Immature natural killer cell (primary cell): ENCODE data around the gene PARVG. TPM values are rescaled to one million over a fixed set of nuclear protein-coding genes. Genes with fewer than 3 reads are reported as not detected.

Experiments used
- DNase-seq, 3 donors: peaks; one replicate each; pipeline ENCODE4 v3.0.0; 2022; ENCODE audit warnings: mixed read lengths in 1 of 3
- H3K27ac Mint-ChIP-seq, 6 donors: one replicate each; pipeline ENCODE4 v1.8.0; 2020; ENCODE audit warnings: mixed read lengths in 6 of 6, mild to moderate bottlenecking in 5 of 6, inconsistent platforms in 4 of 6, moderate library complexity in 3 of 6
- H3K27me3 Mint-ChIP-seq, 3 donors: one replicate each; pipeline ENCODE4 v1.8.0; 2020 to 2021; ENCODE audit warnings: low read depth in 3 of 3, mild to moderate bottlenecking in 3 of 3, mixed read lengths in 3 of 3, moderate library complexity in 3 of 3, inconsistent platforms in 1 of 3
- H3K36me3 Mint-ChIP-seq, 3 donors: one replicate each; pipeline ENCODE4 v1.8.0; 2020; ENCODE audit warnings: mixed read lengths in 3 of 3, inconsistent platforms in 2 of 3, mild to moderate bottlenecking in 2 of 3
- H3K4me1 Mint-ChIP-seq, 2 donors: one replicate each; pipeline ENCODE4 v1.8.0; 2020; ENCODE audit warnings: inconsistent platforms in 2 of 2, mild to moderate bottlenecking in 2 of 2, mixed read lengths in 2 of 2, moderate library complexity in 1 of 2
- H3K4me3 Mint-ChIP-seq, 5 donors: one replicate each; pipeline ENCODE4 v1.8.0; 2020; ENCODE audit warnings: mild to moderate bottlenecking in 5 of 5, mixed read lengths in 5 of 5, inconsistent platforms in 3 of 5, moderate library complexity in 3 of 5
- H3K9me3 Mint-ChIP-seq, 6 donors: one replicate each; pipeline ENCODE4 v1.8.0; 2020; ENCODE audit warnings: mild to moderate bottlenecking in 6 of 6, mixed read lengths in 6 of 6, inconsistent platforms in 4 of 6, moderate library complexity in 3 of 6
- polyA plus RNA-seq, 3 donors: library from polyadenylated mRNA; unstranded; fragments of 300-500 nt; fragmentation: Illumina TruSeq; gene quantifications; one replicate each; pipeline ENCODE4 v1.2.3, GENCODE V29; 2021

Gene PARVG
- polyA plus RNA-seq, 3 donors from 2014 or later = 54.0 to 84.6 (median 58.4) TPM

DNA sequence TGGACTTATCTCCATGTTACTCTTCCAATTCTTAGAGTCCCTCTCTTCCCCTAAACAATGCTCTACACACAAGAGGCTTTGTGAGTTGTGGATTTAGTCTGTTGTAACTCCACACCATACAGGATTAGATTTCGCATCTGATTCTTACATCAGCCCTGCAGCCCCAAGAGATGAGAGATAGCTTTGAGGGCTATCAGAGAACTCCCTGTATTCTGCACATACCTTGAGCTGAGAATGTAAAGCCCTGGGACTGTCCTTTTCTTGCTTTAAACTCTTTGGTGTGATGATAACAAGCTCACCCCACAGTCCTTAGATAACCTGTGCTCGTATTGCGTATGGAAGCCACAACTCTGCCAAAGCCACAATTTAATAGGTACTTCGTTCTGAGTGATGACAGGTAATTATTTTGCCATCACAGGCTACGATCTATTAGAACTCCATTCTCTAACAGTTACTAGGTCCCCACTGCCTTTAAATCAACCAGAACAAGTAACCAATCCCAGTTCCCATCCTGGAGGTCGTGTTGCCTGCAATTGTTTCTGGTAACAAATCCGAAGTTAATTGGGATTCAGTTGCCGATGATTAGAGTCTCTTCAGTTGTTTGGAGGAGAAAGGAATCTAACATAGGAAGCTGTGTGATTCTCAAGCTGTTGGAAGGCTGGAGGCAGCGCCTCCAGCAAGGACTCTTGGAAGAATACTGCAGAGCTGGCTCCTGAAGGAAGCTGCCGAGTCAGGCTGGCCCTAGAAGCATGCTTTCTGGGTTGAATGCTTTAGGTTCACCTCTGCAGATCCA lies 1.3 kb upstream of the PARVG start:
- peaks cover 0 to 12% (median 2%) of the 10 kb centered on the region in 3 donors for H3K27me3 Mint-ChIP-seq
- H3K4me3 Mint-ChIP-seq = peak overlapping the region in 1 of 5 donors; percentile 14
- H3K27ac Mint-ChIP-seq = no peak overlapping the region

DNA sequence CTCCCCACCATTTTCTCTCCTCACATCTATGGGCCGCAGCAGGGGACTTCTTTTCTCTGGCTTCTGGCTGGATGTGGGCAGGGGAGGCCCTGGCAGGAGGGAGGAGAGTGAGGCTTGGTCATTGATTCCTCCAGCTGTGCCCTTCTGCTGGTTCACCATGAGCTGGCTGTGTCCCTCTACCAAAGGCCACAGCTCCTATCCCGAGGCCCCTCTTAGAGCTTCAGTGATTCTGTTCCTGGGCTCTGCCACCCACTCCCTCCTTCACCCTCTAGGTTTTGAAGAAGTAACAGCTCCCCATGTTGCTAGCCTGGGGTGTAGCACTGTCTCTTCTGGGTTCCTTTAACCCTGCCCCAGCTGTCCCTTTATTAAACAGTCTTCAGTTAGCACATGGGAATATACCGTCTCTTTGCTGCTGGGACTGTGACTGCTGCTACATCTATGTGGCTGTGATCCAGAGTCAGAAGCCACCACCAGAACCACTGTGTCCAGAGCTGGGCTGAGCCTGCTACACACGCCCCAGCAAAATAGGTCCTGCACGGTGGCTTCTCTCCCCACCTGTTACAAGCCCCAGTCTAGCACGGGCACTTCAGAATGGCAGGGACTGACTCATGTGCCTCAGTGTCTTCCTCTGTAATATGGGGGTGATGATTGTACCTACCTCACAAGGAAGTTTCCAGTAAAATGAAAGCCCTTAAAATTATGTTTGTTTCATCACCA lies 578 bp upstream of the PARVG start:
- DNase-seq = no peak
- Mint-ChIP-seq H3K4me1 (peaks cover 27 to 35% of the 10 kb centered on the region in 2 donors), H3K27ac (peak overlapping the region; percentile 89 to 99 (median 98)), H3K27me3 (peaks cover 0 to 12% (median 2%) of the 10 kb centered on the region in 3 donors), H3K4me3 (peak overlapping the region; percentile 82 to 92 (median 89)), H3K9me3 (no peaks in the 10 kb centered on the region), H3K36me3 (peaks cover 0 to 5% (median 0%) of the 10 kb centered on the region in 3 donors)

More for the DNA sequence above, 1.3 kb upstream of the PARVG start:
- H3K4me1 Mint-ChIP-seq = peaks cover 25 to 30% of the 10 kb centered on the region in 2 donors
- H3K9me3 Mint-ChIP-seq = no peaks in the 10 kb centered on the region
- no peak for DNase-seq
- no peaks in the 10 kb centered on the region for H3K36me3 Mint-ChIP-seq

DNA sequence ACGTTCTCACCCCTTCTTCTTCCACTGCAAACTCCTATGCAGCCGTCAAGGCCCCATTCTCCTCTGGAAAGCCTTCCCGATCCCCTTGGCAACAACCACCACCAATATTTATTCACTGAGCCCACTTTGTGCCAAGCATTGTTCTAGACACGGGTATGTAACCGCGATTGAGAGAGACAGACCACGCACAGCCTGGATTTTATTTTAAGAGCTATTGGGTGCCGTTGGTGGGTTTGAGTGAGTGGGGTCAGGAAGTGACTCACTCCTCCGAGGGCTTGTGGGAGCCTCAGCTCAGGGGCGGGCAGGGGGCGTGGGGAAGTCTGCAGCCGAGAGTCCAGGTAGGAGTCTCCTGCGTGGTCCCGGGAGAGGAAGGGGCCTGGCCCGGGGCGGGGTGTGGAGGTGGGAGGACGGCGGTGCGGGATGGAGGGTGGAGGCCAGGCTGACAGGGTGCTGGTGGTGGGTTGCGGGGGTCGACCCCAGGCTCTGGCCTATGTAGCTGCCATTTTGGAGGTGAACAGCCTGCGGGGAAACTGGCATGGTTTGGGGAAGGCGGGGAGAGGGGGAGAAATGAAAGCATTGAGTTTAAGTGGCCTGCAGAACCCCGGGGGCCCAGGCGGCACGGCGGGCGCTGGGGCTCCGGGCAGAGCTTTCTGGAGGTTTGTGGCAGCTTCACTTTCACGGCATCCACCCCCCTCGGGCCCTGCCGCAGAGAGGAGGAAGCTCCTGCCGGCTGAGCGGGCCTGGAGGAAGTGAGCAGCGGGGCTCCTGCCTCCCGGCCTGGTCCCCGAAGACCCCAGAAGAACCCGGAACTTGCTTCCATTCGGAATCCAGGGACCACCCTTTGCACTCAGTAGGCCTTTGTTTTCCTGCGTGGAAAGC lies 547 bp downstream of the PARVG start:
- Mint-ChIP-seq H3K9me3 (no peaks in the 10 kb centered on the region), H3K27ac (peak overlapping the region; percentile 89 to 99 (median 98)), H3K4me1 (peaks cover 27 to 38% of the 10 kb centered on the region in 2 donors), H3K27me3 (peaks cover 0 to 10% (median 2%) of the 10 kb centered on the region in 3 donors), H3K4me3 (peak overlapping the region; percentile 82 to 92 (median 89)), H3K36me3 (peaks cover 0 to 5% (median 0%) of the 10 kb centered on the region in 3 donors)
- peak; percentile 70 to 72 (median 71) for DNase-seq

DNA sequence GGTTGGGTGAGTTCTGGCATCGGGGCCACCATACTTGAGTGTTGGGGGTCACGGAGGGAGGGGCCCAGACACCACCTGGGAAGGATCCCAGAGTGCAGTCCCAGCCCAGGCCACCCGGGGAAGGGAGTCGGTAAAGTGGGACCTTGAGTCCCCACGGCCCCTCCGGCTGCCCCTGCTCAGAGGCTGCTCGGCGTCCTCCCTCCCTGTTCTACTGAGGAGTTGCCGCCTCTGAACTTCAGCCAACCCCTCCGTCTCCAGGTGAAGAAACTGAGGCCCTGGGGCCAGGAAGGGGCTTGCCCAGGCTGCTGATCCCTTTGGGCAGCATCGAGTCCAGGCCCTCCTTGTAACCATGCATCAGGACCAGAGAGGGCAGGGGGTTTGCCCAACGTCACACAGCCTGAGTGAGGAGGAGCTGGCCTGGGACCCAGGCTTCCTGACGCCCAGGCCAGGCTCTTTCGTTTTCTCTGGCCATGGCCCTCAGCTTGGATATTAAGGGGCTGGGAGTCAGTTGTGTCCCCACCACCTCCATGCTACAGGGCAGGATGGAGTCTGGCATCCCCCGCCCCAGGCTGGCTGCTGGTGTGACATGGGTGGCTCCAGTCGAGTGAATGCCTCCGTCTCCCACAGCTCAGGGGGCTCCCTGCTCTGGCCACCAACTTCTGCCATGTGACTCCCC lies 1.3 kb downstream of the PARVG start:
- peak overlapping the region; percentile 82 to 92 (median 89) for H3K4me3 Mint-ChIP-seq

DNA sequence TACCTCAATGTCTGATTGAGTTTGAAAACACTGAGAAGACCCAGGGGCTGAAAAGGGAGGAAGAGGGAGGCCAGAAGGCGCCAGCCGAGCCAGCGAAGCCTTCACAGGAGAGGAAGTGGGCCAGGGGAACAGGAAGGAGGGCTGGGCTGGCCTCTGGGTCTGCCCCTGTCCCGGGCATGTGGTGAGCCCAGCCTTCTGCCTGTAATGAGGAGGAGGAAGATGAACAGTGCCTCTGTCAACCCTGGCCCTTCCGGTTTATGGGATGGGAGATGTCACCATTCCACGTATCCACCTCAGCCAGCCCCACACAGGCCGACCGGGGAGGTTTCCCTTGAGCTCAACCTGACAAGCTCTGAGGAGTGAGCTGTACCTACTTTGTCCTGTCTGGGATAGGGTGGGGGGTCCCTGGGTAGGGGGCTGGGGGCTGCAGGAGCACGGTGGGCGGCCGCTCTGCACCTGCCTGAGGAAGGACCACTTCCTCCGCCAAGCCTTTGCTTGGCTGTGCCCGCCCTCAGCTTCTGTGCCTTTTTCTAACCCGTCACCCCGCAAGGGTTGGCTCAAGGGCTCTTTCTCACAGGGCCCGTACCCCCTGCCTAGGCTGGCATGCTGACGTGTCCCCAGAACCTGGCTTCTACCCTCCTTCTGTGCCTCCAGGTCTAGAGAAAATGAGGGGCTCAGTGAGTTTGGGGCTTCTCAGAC lies 2.0 kb downstream of the PARVG start:
- Mint-ChIP-seq H3K27ac (peak overlapping the region; percentile 89 to 99 (median 98)), H3K27me3 (peaks cover 0 to 11% (median 2%) of the 10 kb centered on the region in 3 donors), H3K36me3 (peaks cover 0 to 5% (median 0%) of the 10 kb centered on the region in 3 donors), H3K9me3 (peaks cover 0 to 1% (median 0%) of the 10 kb centered on the region in 6 donors), H3K4me3 (peak overlapping the region; percentile 82 to 92 (median 89)), H3K4me1 (peaks cover 30 to 38% of the 10 kb centered on the region in 2 donors)
- peak; percentile 51 to 54 (median 54) for DNase-seq

More for the DNA sequence above, 1.3 kb downstream of the PARVG start:
- Mint-ChIP-seq H3K4me1 (peaks cover 27 to 38% of the 10 kb centered on the region in 2 donors), H3K9me3 (no peaks in the 10 kb centered on the region), H3K36me3 (peaks cover 0 to 5% (median 0%) of the 10 kb centered on the region in 3 donors), H3K27me3 (peaks cover 0 to 9% (median 2%) of the 10 kb centered on the region in 3 donors), H3K27ac (peak overlapping the region; percentile 89 to 99 (median 98))
- peak in 1 of 3 donors; percentile 20 for DNase-seq

DNA sequence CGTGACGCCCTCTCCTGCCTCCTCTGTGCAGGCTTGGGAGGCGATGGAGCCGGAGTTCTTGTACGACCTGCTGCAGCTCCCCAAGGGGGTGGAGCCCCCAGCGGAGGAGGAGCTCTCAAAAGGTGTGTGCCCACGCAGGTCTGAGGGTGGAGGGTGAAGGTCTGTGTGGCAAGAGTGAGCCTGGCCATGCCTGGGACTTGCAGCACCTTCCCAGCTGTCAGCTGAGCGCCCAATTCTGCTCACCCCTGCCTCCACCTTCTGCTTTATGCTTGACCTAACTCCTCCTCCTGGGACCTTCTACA lies 2.5 kb downstream of the PARVG start:
- H3K27me3 Mint-ChIP-seq = peaks cover 0 to 11% (median 2%) of the 10 kb centered on the region in 3 donors
- peak overlapping the region; percentile 82 to 92 (median 89) for H3K4me3 Mint-ChIP-seq
- peaks cover 30 to 38% of the 10 kb centered on the region in 2 donors for H3K4me1 Mint-ChIP-seq
- peaks cover 0 to 1% (median 0%) of the 10 kb centered on the region in 6 donors for H3K9me3 Mint-ChIP-seq
- peaks cover 0 to 5% (median 0%) of the 10 kb centered on the region in 3 donors for H3K36me3 Mint-ChIP-seq
- H3K27ac Mint-ChIP-seq = peak overlapping the region; percentile 59 to 99 (median 76)
- DNase-seq = no peak

DNA sequence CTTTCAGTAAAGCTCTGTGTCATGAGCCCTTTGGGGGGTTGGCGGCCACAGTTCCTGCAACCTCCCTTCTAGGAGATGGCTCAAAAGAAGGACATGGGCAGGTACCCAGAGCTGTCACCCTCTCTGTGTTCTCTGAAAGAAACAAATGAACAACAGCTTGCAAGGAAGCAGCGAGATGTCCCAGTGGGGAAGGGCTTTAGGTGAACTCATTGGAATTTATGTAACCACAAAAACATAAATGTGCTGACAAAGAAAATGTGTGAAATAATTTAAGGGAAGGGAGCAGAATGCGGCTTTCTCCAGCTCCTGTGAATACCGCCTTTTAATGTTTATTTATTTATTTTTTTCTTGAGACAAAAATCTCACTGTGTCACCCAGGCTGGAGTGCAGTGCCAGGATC lies 3.3 kb downstream of the PARVG start:
- H3K4me1 Mint-ChIP-seq = peaks cover 32 to 38% of the 10 kb centered on the region in 2 donors
- H3K36me3 Mint-ChIP-seq = peaks cover 0 to 5% (median 0%) of the 10 kb centered on the region in 3 donors
- peaks cover 0 to 11% (median 2%) of the 10 kb centered on the region in 3 donors for H3K27me3 Mint-ChIP-seq
- peaks cover 0 to 1% (median 0%) of the 10 kb centered on the region in 6 donors for H3K9me3 Mint-ChIP-seq
- peak overlapping the region in 5 of 6 donors; percentile 40 to 99 (median 58) for H3K27ac Mint-ChIP-seq
- peak overlapping the region in 3 of 5 donors; percentile 6 to 71 (median 44) for H3K4me3 Mint-ChIP-seq
- DNase-seq = no peak

DNA sequence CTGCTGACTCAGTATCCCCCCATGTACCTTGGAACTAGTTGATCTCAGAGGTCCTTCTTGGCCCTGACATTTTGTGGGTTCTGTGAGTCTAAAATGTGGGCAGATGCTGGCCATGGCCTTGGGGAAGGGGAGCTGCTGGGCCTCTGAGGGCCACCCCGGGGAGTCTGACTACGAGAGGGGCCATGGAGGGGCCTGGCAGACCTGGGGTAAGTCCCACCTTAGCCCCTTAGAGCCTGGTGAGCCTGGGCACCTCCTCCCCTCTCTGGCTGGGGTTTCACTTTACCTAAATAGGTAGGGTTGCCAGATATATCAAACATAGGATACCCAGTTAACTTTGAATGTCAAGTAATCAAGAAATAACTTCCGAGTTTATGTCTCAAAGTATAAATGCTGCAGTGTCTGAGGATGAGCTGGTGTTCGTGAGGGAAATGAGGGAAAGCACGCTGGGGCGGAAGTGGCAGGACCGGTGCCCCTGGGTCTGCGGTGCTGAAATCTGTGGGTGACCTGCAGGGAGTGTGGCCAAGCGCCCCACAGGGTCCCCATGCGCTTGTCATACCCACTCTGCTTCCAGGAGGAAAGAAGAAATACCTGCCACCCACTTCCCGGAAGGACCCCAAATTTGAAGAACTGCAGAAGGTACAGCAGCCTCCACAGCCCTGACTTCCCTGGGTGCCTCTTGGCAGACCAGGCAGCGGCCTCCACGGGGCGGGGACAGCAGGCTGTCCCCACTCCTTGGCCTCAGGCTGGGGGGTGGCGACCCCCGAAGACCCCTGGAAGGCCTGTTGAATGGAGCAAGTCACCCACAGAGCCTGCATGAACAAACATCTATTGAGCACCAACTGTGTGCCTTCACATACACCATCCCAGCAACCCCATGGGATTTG lies 4.8 kb downstream of the PARVG start:
- Mint-ChIP-seq H3K4me3 (peak overlapping the region in 1 of 5 donors; percentile 59), H3K27me3 (peaks cover 0 to 7% (median 2%) of the 10 kb centered on the region in 3 donors)

DNA sequence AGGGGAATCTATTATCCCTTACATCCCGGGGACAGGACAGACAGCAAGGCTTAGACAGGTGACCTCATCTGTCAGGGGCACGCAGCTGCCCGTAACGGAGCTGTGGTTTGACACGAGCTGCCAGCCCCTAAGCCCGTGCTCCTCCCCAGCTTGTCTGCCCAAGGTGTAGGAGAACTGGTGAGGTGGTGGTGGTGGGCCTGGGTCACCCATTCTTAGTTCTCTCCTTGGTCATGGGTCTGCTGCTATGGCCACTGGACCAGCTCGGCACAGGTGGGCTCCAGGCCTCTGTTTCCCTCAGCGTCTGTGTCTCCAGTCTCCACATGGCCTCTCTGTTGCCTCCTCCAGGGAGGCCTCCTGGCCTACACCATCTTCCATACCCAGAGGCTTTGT lies 5.4 kb downstream of the PARVG start:
- Mint-ChIP-seq H3K4me1 (peaks cover 23 to 29% of the 10 kb centered on the region in 2 donors), H3K4me3 (no peak overlapping the region), H3K27ac (peak overlapping the region in 1 of 6 donors; percentile 46), H3K36me3 (peaks cover 0 to 5% (median 0%) of the 10 kb centered on the region in 3 donors), H3K9me3 (peaks cover 0 to 1% (median 0%) of the 10 kb centered on the region in 6 donors), H3K27me3 (peaks cover 0 to 5% (median 0%) of the 10 kb centered on the region in 3 donors)
- DNase-seq = no peak

More for the DNA sequence above, 4.8 kb downstream of the PARVG start:
- Mint-ChIP-seq H3K27ac (peak overlapping the region; percentile 53 to 70 (median 63)), H3K9me3 (peaks cover 0 to 1% (median 0%) of the 10 kb centered on the region in 6 donors), H3K36me3 (peaks cover 0 to 5% (median 0%) of the 10 kb centered on the region in 3 donors), H3K4me1 (peaks cover 29 to 36% of the 10 kb centered on the region in 2 donors)
- no peak for DNase-seq

DNA sequence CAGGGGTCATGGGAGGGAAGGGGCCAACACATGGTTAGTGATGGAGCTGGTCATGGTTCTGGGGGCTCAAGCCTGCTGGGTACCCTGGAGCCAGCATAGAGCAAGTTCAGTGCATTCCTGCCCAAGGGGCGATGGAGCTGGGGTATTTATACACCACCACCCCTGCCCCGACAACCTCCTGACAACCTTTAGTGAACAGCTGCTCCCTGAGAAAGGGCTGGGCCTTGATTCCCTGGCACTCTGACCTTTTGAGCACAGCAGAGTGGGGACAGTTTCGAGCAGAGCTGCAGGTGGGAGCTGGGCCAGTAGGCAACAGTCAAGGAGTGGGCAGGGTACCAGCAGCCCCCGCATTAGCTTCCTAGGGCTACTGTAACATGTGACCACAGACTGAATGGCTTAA lies 6.0 kb downstream of the PARVG start:
- Mint-ChIP-seq H3K36me3 (peaks cover 0 to 5% (median 2%) of the 10 kb centered on the region in 3 donors), H3K9me3 (peaks cover 0 to 1% (median 0%) of the 10 kb centered on the region in 6 donors), H3K4me1 (peaks cover 23 to 28% of the 10 kb centered on the region in 2 donors), H3K27me3 (peaks cover 0 to 2% (median 0%) of the 10 kb centered on the region in 3 donors), H3K27ac (peak overlapping the region in 2 of 6 donors; percentile 12 to 58), H3K4me3 (no peak overlapping the region)
- no peak for DNase-seq

DNA sequence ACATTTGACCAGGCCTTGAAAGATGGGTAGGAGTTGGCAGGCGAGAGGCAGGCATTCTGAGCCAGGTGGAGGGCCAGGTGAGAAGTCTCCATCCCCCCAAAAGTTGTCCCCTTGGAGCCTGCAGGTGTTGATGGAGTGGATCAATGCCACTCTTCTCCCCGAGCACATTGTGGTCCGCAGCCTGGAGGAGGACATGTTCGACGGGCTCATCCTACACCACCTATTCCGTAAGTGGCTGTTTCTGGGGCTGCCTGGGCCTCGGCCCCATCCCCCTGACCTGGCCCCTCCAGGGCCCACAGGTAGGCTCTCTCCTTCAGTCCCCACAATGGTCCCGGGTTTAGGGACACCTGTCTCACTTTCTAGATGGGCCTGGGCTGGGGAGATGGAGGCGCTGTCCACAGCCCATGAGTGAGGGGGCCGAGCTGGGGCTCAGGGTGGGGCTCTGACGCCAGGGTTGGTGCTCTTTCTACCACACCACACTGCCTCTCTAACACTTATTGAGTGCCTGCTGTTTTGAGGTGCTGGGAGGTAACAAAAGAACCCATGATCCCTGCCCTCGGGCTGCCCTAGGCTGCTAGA lies 7.0 kb downstream of the PARVG start:
- H3K9me3 Mint-ChIP-seq = peaks cover 0 to 1% (median 0%) of the 10 kb centered on the region in 6 donors
- H3K27ac Mint-ChIP-seq = no peak overlapping the region
- no peak for DNase-seq
- H3K4me3 Mint-ChIP-seq = no peak overlapping the region
- peaks cover 0 to 5% (median 3%) of the 10 kb centered on the region in 3 donors for H3K36me3 Mint-ChIP-seq
- H3K4me1 Mint-ChIP-seq = peaks cover 18 to 22% of the 10 kb centered on the region in 2 donors
- peaks cover 0 to 3% (median 0%) of the 10 kb centered on the region in 3 donors for H3K27me3 Mint-ChIP-seq
